A549 (cell line): ENCODE data around the gene TUT4. TPM values are rescaled to one million over a fixed set of nuclear protein-coding genes. Genes with fewer than 3 reads are reported as not detected.
A peak's percentile ranks its signal among the peaks of the same experiment; 100 is the strongest.

Experiments used
- ATAC-seq, 2 experiments: fragments of 200-7000 bp in 1 of 2; fragments of >200 bp in 1 of 2; cut with Nextera tagmentation in 1 of 2; cut with Tn5 transposase in 1 of 2; 3 replicates each; pipeline versions ENCODE4 v1.8.0 to v1.9.1; 2018 to 2020; ENCODE audit warnings: mild to moderate bottlenecking in 1 of 2, moderate library complexity in 1 of 2
- CTCF ChIA-PET: fragments of 300-600 bp; sonication (Branson Sonifier 250); formaldehyde crosslinking; extraction: SDS; loops from one replicate; lab custom pipeline; 2021; ENCODE audit warnings: antibody characterized with exemption, inconsistent platforms; lab: Yijun Ruan, JAX
- POLR2A ChIA-PET: fragments of 350-600 bp; formaldehyde crosslinking; extraction: SDS; loops from one replicate; lab custom pipeline; 2021; ENCODE audit warnings: antibody characterized with exemption, inconsistent platforms; lab: Yijun Ruan, JAX
- DNase-seq, 2 experiments: peaks; one replicate each; pipeline versions ENCODE4 v3.0.0 to v3.0.0-alpha.2; 2011 to 2016; ENCODE audit warnings: low read depth in 1 of 2, low spot score in 1 of 2
- FAIRE-seq: peaks from 2 replicates; lab custom pipeline; 2011; peaks lifted over from hg19 to GRCh38; lab: Jason Lieb, UNC
- H3K27ac ChIP-seq, 2 experiments: fragments of >200 bp; sonication (Bioruptor Twin); formaldehyde crosslinking; 3 replicates each; pipeline ENCODE4 v1.5.1; 2016 to 2017
- H3K4me1 ChIP-seq: fragments of >200 bp; sonication (Bioruptor Twin); formaldehyde crosslinking; 3 replicates; pipeline ENCODE4 v1.6.1; 2016
- H3K4me2 ChIP-seq: fragments of >200 bp; sonication (Bioruptor Twin); formaldehyde crosslinking; 3 replicates; pipeline ENCODE4 v1.6.1; 2016
- H3K4me3 ChIP-seq: fragments of >200 bp; sonication (Bioruptor Twin); formaldehyde crosslinking; 3 replicates; pipeline ENCODE4 v1.5.1; 2016
- H3K9me3 ChIP-seq: fragments of >200 bp; sonication (Bioruptor Twin); formaldehyde crosslinking; 3 replicates; pipeline ENCODE4 v1.6.1; 2016
- ATOH8 ChIP-seq: fragments of 250-450 bp; sonication (Bioruptor Pico); IDR thresholded peaks from 2 replicates; pipeline ENCODE4 v1.5.0; 2020; ENCODE audit warnings: low read depth, mild to moderate bottlenecking, moderate library complexity
- CBX2 ChIP-seq: fragments of 200-600 bp; sonication (generic); IDR thresholded peaks from 2 replicates; pipeline ENCODE4 v1.6.1; 2016; ENCODE audit warnings: low read depth, mild to moderate bottlenecking, borderline replicate concordance
- CEBPB ChIP-seq, 2 experiments: fragments of >200 bp in 1 of 2; sonication (Bioruptor Twin) in 1 of 2; formaldehyde crosslinking in 1 of 2; IDR thresholded peaks; 2 replicates each; pipeline ENCODE4 v1.6.1; 2012 to 2016
- CHD2 ChIP-seq: fragments of 150-350 bp; IDR thresholded peaks from 2 replicates; pipeline ENCODE4 v1.6.1; 2014; ENCODE audit warnings: low read length; ENCODE audit not compliant: partially characterized antibody
- EHF ChIP-seq: fragments of 250-450 bp; sonication (Bioruptor Pico); IDR thresholded peaks from 2 replicates; pipeline ENCODE4 v1.5.0; 2020; ENCODE audit warnings: mild to moderate bottlenecking
- HDAC2 ChIP-seq: fragments of 200-600 bp; sonication (generic); IDR thresholded peaks from 2 replicates; pipeline ENCODE4 v1.6.1; 2016
- HOXB13 ChIP-seq: fragments of 250-450 bp; sonication (Bioruptor Pico); IDR thresholded peaks from 2 replicates; pipeline ENCODE4 v1.5.0; 2020; ENCODE audit warnings: low read depth, mild to moderate bottlenecking, moderate library complexity
- HOXB5 ChIP-seq: fragments of 250-450 bp; sonication (Bioruptor Pico); IDR thresholded peaks from 2 replicates; pipeline ENCODE4 v1.5.0; 2020; ENCODE audit warnings: mild to moderate bottlenecking, moderate library complexity
- MAFK ChIP-seq: fragments of 450-650 bp; IDR thresholded peaks from 2 replicates; pipeline ENCODE4 v1.6.1; 2014; ENCODE audit not compliant: partially characterized antibody
- MAX ChIP-seq: IDR thresholded peaks from 2 replicates; pipeline ENCODE4 v1.6.1; 2012
- MYC ChIP-seq: IDR thresholded peaks from 2 replicates; pipeline ENCODE4 v1.6.1; 2012; ENCODE audit warnings: mild to moderate bottlenecking, inconsistent platforms, low read length, improper control_type of control experiment, borderline replicate concordance
- NR3C1 ChIP-seq: fragments of >200 bp; sonication (Bioruptor Twin); formaldehyde crosslinking; IDR thresholded peaks from 3 replicates; pipeline ENCODE4 v1.6.1; 2017
- PHF8 ChIP-seq: fragments of 200-600 bp; sonication (generic); IDR thresholded peaks from 2 replicates; pipeline ENCODE4 v1.6.1; 2016; ENCODE audit warnings: low read depth, mild to moderate bottlenecking, antibody characterized with exemption, moderate library complexity, borderline replicate concordance
- POLR2AphosphoS2 ChIP-seq: conservative IDR thresholded peaks from 2 replicates; pipeline ENCODE4 v1.6.1; 2012; ENCODE audit warnings: low read length, improper control_type of control experiment, inconsistent platforms
- RCOR1 ChIP-seq: fragments of 150-350 bp; IDR thresholded peaks from 2 replicates; pipeline ENCODE4 v1.6.1; 2014; ENCODE audit warnings: antibody characterized with exemption, low read length, low read depth
- REST ChIP-seq: fragments of 200-600 bp; sonication (generic); IDR thresholded peaks from 2 replicates; pipeline ENCODE4 v1.6.1; 2016; ENCODE audit warnings: antibody characterized with exemption, mild to moderate bottlenecking, moderate library complexity
- SREBF2 ChIP-seq: fragments of 450-650 bp; IDR thresholded peaks from 2 replicates; pipeline ENCODE4 v1.6.1; 2014; ENCODE audit warnings: mild to moderate bottlenecking, moderate library complexity
- WGBS: methylation state at CpG from one replicate; pipeline ENCODE4 v1.1.6; 2017; ENCODE audit errors: missing lambda C conversion rate; 5-methylcytosine and 5-hydroxymethylcytosine counted together
- polyA plus RNA-seq, 4 experiments: library from polyadenylated mRNA; depleted of rRNA in 3 of 4; stranded (reverse); fragments of >200 nt; fragmentation: RNase III in 1 of 4; extraction: RNeasy Plus Mini Kit Qiagen cat#74134 plus additional on column Dnase treatment in 1 of 4; gene quantifications; 2 replicates in 3 of 4; 3 replicates in 1 of 4; pipeline ENCODE4 v1.2.3, GENCODE V29; 2011 to 2017
- TF ChIP-seq, protein P1 (sequence below): fragments of 150-350 bp; IDR thresholded peaks from 2 replicates; pipeline ENCODE4 v1.6.1; 2014; ENCODE audit warnings: low read depth, mild to moderate bottlenecking, low read length
- TF ChIP-seq, protein P2 (sequence below): IDR thresholded peaks from 2 replicates; pipeline ENCODE4 v1.6.1; 2012
- TF ChIP-seq, protein P3 (sequence below): fragments of >200 bp; sonication (Bioruptor Twin); formaldehyde crosslinking; IDR thresholded peaks from 3 replicates; pipeline ENCODE4 v1.5.1; 2016

Gene TUT4
- polyA plus RNA-seq, 2 of the 4 experiments (the other 2 are of a cell fraction), result 25.3 to 34.1 TPM

DNA sequence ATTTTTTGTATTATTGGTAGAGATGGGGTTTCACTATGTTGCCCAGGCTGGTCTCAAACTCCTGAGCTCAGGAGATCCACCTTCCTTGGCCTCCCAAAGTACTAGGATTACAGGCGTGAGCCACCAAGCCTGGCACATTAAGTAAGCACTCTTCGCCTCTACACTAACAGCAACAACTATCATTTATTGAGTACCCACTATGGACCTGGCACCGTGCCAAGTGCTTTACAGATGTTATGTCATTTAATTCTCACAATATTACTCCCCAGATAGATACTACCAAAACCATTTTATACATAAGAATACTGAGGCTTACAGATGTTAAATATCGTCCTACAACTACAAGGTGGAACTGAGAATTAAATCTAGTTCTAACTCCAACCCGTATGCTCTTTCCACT, 50.1 kb downstream of the TUT4 start:
- DNase-seq (no peak), FAIRE-seq (no peak), ATAC-seq (no peak)
- Histone ChIP-seq H3K4me1 (no peaks in the 10 kb centered on the region), H3K27ac (no peak overlapping the region), H3K9me3 (no peaks in the 10 kb centered on the region), H3K4me3 (no peak overlapping the region), H3K4me2 (no peak overlapping the region)
- TF ChIP-seq RCOR1, result no peak
- TF ChIP-seq EHF (CRISPR knock-in tag), result no peak
- TF ChIP-seq CBX2, result no peak
- TF ChIP-seq, protein P1, sequence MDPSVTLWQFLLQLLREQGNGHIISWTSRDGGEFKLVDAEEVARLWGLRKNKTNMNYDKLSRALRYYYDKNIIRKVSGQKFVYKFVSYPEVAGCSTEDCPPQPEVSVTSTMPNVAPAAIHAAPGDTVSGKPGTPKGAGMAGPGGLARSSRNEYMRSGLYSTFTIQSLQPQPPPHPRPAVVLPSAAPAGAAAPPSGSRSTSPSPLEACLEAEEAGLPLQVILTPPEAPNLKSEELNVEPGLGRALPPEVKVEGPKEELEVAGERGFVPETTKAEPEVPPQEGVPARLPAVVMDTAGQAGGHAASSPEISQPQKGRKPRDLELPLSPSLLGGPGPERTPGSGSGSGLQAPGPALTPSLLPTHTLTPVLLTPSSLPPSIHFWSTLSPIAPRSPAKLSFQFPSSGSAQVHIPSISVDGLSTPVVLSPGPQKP, result no peak
- TF ChIP-seq HDAC2, result no peak
- TF ChIP-seq HOXB13 (CRISPR knock-in tag), result no peak
- ChIA-PET CTCF (no interaction called here), POLR2A (interaction anchor here (0.6 kb wide), 1 partner anchor 50 kb away, joined by 9 read pairs; the partner anchor contains the start of gene TUT4)
- WGBS, result 74% methylated on average over 5 of the region's 5 CpGs

DNA sequence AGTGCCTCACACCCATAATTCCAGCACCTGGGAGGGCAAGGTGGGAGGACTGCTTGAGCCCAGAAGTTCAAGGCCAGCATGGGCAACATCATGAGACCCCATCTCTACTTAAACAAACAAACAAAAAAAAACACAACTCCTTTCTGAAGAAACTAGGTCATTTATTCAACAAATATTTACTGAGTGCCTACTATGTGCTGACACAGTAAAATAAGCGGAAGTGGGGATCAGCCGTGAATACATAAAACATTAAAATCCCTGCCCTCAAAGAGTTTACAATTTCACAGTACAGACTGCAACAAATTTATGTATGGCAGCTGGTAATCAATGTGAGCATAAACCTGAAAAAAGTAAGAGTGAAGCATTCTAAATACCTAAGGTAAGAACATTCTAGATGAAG, 65.3 kb downstream of the TUT4 start:
- H3K9me3 ChIP-seq, result no peaks in the 10 kb centered on the region
- 91% methylated on average over 2 of the region's 2 CpGs for WGBS
- H3K4me3 ChIP-seq, result no peak overlapping the region
- ATAC-seq (no peak), DNase-seq (no peak), FAIRE-seq (no peak)
- H3K27ac ChIP-seq, result no peak overlapping the region
- H3K4me2 ChIP-seq, result no peak overlapping the region
- CTCF ChIA-PET, result no interaction called here
- POLR2A ChIA-PET, result no interaction called here
- TF ChIP-seq MYC, result no peak
- TF ChIP-seq MAFK, result peak; percentile 34
- H3K4me1 ChIP-seq, result no peaks in the 10 kb centered on the region

DNA sequence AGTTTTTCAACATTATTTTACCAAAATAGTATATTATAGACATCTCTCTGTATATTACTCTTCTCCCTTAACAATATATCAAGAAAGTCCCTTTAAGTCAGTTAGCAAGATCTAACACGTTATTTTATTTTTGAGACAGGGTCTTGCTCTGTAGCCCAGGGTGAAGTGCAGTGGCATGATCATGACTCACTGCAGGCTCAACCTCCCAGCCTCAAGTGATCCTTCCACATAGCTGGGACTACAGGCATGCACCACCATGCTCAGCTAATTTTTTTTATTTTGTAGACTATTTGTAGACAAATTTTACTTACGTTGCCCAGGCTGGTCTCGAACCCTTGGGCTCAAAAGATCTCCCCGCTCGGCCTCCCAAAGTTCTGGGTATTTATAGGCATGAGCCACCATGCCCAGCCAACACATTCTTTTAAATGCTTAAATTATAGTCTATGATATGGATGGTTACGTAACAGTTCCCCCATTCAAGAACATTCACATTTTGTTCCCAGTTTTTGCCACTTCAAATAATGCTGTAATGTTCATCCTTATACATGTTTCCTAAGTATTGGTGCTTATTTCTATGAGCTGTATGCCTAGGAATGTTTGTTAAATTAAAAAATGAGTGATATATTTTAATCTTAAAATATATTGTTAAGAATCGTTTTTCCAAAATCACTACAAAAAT, 70.4 kb downstream of the TUT4 start:
- Histone ChIP-seq H3K4me1 (no peaks in the 10 kb centered on the region), H3K4me2 (no peak overlapping the region), H3K4me3 (no peak overlapping the region), H3K9me3 (no peaks in the 10 kb centered on the region), H3K27ac (no peak overlapping the region)
- ATAC-seq, result no peak
- POLR2A ChIA-PET, result no interaction called here
- no peak for FAIRE-seq
- TF ChIP-seq, protein P2, sequence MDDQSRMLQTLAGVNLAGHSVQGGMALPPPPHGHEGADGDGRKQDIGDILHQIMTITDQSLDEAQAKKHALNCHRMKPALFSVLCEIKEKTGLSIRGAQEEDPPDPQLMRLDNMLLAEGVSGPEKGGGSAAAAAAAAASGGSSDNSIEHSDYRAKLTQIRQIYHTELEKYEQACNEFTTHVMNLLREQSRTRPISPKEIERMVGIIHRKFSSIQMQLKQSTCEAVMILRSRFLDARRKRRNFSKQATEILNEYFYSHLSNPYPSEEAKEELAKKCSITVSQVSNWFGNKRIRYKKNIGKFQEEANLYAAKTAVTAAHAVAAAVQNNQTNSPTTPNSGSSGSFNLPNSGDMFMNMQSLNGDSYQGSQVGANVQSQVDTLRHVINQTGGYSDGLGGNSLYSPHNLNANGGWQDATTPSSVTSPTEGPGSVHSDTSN, result no peak
- TF ChIP-seq CEBPB (IDR thresholded peaks at IDR 0.05), result no peak
- TF ChIP-seq PHF8, result no peak
- TF ChIP-seq HOXB5 (CRISPR knock-in tag), result no peak
- TF ChIP-seq ATOH8 (CRISPR knock-in tag), result no peak
- TF ChIP-seq HDAC2, result no peak
- TF ChIP-seq NR3C1, result no peak
- no peak for TF ChIP-seq SREBF2
- TF ChIP-seq, protein P3, sequence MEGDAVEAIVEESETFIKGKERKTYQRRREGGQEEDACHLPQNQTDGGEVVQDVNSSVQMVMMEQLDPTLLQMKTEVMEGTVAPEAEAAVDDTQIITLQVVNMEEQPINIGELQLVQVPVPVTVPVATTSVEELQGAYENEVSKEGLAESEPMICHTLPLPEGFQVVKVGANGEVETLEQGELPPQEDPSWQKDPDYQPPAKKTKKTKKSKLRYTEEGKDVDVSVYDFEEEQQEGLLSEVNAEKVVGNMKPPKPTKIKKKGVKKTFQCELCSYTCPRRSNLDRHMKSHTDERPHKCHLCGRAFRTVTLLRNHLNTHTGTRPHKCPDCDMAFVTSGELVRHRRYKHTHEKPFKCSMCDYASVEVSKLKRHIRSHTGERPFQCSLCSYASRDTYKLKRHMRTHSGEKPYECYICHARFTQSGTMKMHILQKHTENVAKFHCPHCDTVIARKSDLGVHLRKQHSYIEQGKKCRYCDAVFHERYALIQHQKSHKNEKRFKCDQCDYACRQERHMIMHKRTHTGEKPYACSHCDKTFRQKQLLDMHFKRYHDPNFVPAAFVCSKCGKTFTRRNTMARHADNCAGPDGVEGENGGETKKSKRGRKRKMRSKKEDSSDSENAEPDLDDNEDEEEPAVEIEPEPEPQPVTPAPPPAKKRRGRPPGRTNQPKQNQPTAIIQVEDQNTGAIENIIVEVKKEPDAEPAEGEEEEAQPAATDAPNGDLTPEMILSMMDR, result no peak
- TF ChIP-seq RCOR1, result no peak
- no peak for TF ChIP-seq MAX
- TF ChIP-seq POLR2AphosphoS2, result no peak
- no peak for TF ChIP-seq REST
- TF ChIP-seq CBX2, result no peak
- no peak for TF ChIP-seq CHD2
- no peak for DNase-seq
- 93% methylated on average over 7 of the region's 7 CpGs for WGBS
- CTCF ChIA-PET, result no interaction called here
